HepG2 (cell line): ENCODE data around the gene ARFGAP1. TPM values are rescaled to one million over a fixed set of nuclear protein-coding genes. Genes with fewer than 3 reads are reported as not detected.
A peak's percentile ranks its signal among the peaks of the same experiment; 100 is the strongest.

Experiments
- KLF6 ChIP-seq: IDR thresholded peaks from 2 replicates; pipeline ENCODE4 v1.8.0; 2016; ENCODE audit warnings: missing biosample characterization, missing genetic modification reagents
- MAZ ChIP-seq, 2 experiments: sonication (generic) in 1 of 2; formaldehyde crosslinking in 1 of 2; IDR thresholded peaks; 2 replicates each; pipeline versions ENCODE4 v1.5.0 to v1.6.1; 2012 to 2020; ENCODE audit warnings: low read depth in 2 of 2, mild to moderate bottlenecking in 2 of 2, borderline replicate concordance in 1 of 2, improper control_type of control experiment in 1 of 2, low read length in 1 of 2, missing genetic modification reagents in 1 of 2, moderate library complexity in 1 of 2
- MIER3 ChIP-seq: IDR thresholded peaks from 2 replicates; pipeline ENCODE4 v1.6.1; 2016; ENCODE audit warnings: missing compliant biosample characterization, borderline replicate concordance
- PATZ1 ChIP-seq: sonication (generic); formaldehyde crosslinking; IDR thresholded peaks from 2 replicates; pipeline ENCODE4 v1.4.0; 2020; ENCODE audit warnings: missing genetic modification reagents
- ZMYM3 ChIP-seq: sonication (generic); formaldehyde crosslinking; IDR thresholded peaks from 2 replicates; pipeline ENCODE4 v1.5.1; 2020; ENCODE audit warnings: mild to moderate bottlenecking, missing genetic modification reagents
- ZNF280D ChIP-seq: sonication (generic); formaldehyde crosslinking; IDR thresholded peaks from 2 replicates; pipeline ENCODE4 v1.5.1; 2020; ENCODE audit warnings: mild to moderate bottlenecking, missing genetic modification reagents
- ZNF570 ChIP-seq: sonication (generic); formaldehyde crosslinking; IDR thresholded peaks from 2 replicates; pipeline ENCODE4 v1.4.0; 2020; ENCODE audit warnings: mild to moderate bottlenecking, missing genetic modification reagents, borderline replicate concordance
- ZNF83 ChIP-seq: sonication (generic); formaldehyde crosslinking; IDR thresholded peaks from 2 replicates; pipeline ENCODE4 v1.4.0; 2020; ENCODE audit warnings: missing genetic modification reagents, mild to moderate bottlenecking, borderline replicate concordance
- polyA plus RNA-seq, 8 experiments: library from polyadenylated mRNA; depleted of rRNA in 3 of 8; stranded (reverse) in 7 of 8; unstranded in 1 of 8; fragments of >200 nt; fragmentation: Illumina TruSeq in 4 of 8; extraction: Trizol in 4 of 8; gene quantifications; 2 replicates each; pipeline versions ENCODE4 v1.2.1 to v1.2.3, GENCODE V29; 2011 to 2016; ENCODE audit warnings: low read depth in 4 of 8, missing spikeins in 1 of 8, mixed read lengths in 1 of 8; ENCODE audit not compliant: insufficient read depth in 1 of 8
- total RNA-seq, 5 experiments: library from RNA; depleted of rRNA; stranded (reverse); fragments of >200 nt; fragmentation: Illumina TruSeq; extraction: Trizol; gene quantifications; 2 replicates each; pipeline ENCODE4 v1.2.3, GENCODE V29; 2016; ENCODE audit warnings: low read depth in 1 of 5
- TF ChIP-seq, protein P1 (sequence below): sonication (generic); formaldehyde crosslinking; IDR thresholded peaks from one replicate; pipeline ENCODE4 v1.5.1; 2020; ENCODE audit warnings: mild to moderate bottlenecking, missing genetic modification reagents; ENCODE audit errors: not compliant biosample characterization
- TF ChIP-seq, protein P2 (sequence below): sonication (generic); formaldehyde crosslinking; conservative IDR thresholded peaks from 2 replicates; pipeline ENCODE4 v1.4.0; 2020; ENCODE audit warnings: mild to moderate bottlenecking, missing genetic modification reagents, moderate library complexity

The ARFGAP1 gene
- total and polyA plus RNA-seq, 2 of the 13 experiments (the other 11 are each of a cell fraction or from before 2014, with no cell fraction given): 132 TPM

GRCh38 chr20:63230800-63231268 lies 41.8 kb upstream of the ARFGAP1 start (continued):
- TF ChIP-seq, protein P1, sequence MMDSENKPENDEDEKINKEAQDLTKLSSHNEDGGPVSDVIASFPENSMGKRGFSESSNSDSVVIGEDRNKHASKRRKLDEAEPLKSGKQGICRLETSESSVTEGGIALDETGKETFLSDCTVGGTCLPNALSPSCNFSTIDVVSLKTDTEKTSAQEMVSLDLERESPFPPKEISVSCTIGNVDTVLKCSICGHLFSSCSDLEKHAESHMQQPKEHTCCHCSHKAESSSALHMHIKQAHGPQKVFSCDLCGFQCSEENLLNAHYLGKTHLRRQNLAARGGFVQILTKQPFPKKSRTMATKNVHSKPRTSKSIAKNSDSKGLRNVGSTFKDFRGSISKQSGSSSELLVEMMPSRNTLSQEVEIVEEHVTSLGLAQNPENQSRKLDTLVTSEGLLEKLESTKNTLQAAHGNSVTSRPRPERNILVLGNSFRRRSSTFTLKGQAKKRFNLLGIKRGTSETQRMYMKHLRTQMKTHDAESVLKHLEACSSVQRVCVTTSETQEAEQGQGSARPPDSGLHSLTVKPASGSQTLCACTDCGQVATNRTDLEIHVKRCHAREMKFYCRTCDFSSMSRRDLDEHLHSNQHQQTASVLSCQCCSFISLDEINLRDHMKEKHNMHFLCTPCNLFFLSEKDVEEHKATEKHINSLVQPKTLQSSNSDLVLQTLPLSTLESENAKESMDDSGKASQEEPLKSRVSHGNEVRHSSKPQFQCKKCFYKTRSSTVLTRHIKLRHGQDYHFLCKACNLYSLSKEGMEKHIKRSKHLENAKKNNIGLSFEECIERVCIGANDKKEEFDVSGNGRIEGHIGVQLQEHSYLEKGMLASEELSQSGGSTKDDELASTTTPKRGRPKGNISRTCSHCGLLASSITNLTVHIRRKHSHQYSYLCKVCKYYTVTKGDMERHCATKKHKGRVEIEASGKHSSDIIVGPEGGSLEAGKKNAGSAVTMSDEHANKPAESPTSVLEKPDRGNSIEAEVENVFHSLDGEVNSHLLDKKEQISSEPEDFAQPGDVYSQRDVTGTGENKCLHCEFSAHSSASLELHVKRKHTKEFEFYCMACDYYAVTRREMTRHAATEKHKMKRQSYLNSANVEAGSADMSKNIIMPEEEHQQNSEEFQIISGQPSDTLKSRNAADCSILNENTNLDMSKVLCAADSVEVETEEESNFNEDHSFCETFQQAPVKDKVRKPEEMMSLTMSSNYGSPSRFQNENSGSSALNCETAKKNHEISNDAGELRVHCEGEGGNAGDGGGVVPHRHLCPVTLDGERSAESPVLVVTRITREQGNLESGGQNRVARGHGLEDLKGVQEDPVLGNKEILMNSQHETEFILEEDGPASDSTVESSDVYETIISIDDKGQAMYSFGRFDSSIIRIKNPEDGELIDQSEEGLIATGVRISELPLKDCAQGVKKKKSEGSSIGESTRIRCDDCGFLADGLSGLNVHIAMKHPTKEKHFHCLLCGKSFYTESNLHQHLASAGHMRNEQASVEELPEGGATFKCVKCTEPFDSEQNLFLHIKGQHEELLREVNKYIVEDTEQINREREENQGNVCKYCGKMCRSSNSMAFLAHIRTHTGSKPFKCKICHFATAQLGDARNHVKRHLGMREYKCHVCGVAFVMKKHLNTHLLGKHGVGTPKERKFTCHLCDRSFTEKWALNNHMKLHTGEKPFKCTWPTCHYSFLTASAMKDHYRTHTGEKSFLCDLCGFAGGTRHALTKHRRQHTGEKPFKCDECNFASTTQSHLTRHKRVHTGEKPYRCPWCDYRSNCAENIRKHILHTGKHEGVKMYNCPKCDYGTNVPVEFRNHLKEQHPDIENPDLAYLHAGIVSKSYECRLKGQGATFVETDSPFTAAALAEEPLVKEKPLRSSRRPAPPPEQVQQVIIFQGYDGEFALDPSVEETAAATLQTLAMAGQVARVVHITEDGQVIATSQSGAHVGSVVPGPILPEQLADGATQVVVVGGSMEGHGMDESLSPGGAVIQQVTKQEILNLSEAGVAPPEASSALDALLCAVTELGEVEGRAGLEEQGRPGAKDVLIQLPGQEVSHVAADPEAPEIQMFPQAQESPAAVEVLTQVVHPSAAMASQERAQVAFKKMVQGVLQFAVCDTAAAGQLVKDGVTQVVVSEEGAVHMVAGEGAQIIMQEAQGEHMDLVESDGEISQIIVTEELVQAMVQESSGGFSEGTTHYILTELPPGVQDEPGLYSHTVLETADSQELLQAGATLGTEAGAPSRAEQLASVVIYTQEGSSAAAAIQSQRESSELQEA (CRISPR knock-in tag): no peak
- TF ChIP-seq KLF6 (CRISPR knock-in tag) (0 out of 2 replicates have a peak, but pooled peaks have one; percentile 26), ZNF83 (peak; percentile 13; the same call in 1 of the 2 replicates), ZNF570 (CRISPR knock-in tag) (no peak), MIER3 (CRISPR knock-in tag) (0 out of 2 replicates have a peak, but pooled peaks have one; percentile 56), PATZ1 (CRISPR knock-in tag) (peak; percentile 45; the same call in 1 of the 2 replicates), MAZ (IDR thresholded peaks at IDR 0.05; ENCODE audit: borderline replicate concordance, low read depth, low read length) (no peak), MAZ (CRISPR knock-in tag; IDR thresholded peaks at IDR 0.05; ENCODE audit: low read depth) (peak; percentile 53; the same call in 1 of the 2 replicates), ZMYM3 (peak; percentile 33; the same call in 1 of the 2 replicates), ZNF280D (CRISPR knock-in tag) (0 out of 2 replicates have a peak, but pooled peaks have one; percentile 45)
- TF ChIP-seq, protein P2, sequence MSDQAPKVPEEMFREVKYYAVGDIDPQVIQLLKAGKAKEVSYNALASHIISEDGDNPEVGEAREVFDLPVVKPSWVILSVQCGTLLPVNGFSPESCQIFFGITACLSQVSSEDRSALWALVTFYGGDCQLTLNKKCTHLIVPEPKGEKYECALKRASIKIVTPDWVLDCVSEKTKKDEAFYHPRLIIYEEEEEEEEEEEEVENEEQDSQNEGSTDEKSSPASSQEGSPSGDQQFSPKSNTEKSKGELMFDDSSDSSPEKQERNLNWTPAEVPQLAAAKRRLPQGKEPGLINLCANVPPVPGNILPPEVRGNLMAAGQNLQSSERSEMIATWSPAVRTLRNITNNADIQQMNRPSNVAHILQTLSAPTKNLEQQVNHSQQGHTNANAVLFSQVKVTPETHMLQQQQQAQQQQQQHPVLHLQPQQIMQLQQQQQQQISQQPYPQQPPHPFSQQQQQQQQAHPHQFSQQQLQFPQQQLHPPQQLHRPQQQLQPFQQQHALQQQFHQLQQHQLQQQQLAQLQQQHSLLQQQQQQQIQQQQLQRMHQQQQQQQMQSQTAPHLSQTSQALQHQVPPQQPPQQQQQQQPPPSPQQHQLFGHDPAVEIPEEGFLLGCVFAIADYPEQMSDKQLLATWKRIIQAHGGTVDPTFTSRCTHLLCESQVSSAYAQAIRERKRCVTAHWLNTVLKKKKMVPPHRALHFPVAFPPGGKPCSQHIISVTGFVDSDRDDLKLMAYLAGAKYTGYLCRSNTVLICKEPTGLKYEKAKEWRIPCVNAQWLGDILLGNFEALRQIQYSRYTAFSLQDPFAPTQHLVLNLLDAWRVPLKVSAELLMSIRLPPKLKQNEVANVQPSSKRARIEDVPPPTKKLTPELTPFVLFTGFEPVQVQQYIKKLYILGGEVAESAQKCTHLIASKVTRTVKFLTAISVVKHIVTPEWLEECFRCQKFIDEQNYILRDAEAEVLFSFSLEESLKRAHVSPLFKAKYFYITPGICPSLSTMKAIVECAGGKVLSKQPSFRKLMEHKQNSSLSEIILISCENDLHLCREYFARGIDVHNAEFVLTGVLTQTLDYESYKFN (CRISPR knock-in tag): no peak
